ENCODE results near the gene GINS2.

Gene GINS2

GRCh38 chr16:85640254-85640558, 48.5 kb downstream of the GINS2 start:
- DNase-seq (ENCODE audit: low read depth in 2 of 2), result no peak

- no peak for DNase-seq (ENCODE audit: low read depth in 2 of 2)
Measured at GRCh38 chr16:85639529-85640253, 49.1 kb downstream of the GINS2 start.

- no peak for DNase-seq (ENCODE audit: low read depth in 2 of 2)
Measured at GRCh38 chr16:85638695-85639409, 49.9 kb downstream of the GINS2 start.

- no peak for DNase-seq (ENCODE audit: low read depth in 2 of 2)
Measured at GRCh38 chr16:85637808-85638647, 50.7 kb downstream of the GINS2 start.

- no peak for DNase-seq (ENCODE audit: low read depth in 2 of 2)
Measured at GRCh38 chr16:85637061-85637807, 51.5 kb downstream of the GINS2 start.

- DNase-seq (ENCODE audit: low read depth in 2 of 2), result no peak
Measured at GRCh38 chr16:85636234-85636812, 52.4 kb downstream of the GINS2 start.

- no peak for DNase-seq (ENCODE audit: low read depth in 2 of 2)
Measured at GRCh38 chr16:85635545-85636140, 53.1 kb downstream of the GINS2 start.

- DNase-seq (ENCODE audit: low read depth in 2 of 2), result no peak
Measured at GRCh38 chr16:85634747-85635544, 53.8 kb downstream of the GINS2 start.

GRCh38 chr16:85633888-85634287, 54.9 kb downstream of the GINS2 start:
- DNase-seq (ENCODE audit: low read depth in 2 of 2), result no peak

- no peak for DNase-seq (ENCODE audit: low read depth in 2 of 2)
Measured at GRCh38 chr16:85633438-85633743, 55.4 kb downstream of the GINS2 start.

GRCh38 chr16:85632709-85633437, 55.9 kb downstream of the GINS2 start:
- DNase-seq (ENCODE audit: low read depth in 2 of 2), result no peak

GRCh38 chr16:85631802-85632393, 56.9 kb downstream of the GINS2 start:
- DNase-seq (ENCODE audit: low read depth in 2 of 2), result no peak

- DNase-seq (ENCODE audit: low read depth in 2 of 2), result no peak
Measured at GRCh38 chr16:85631230-85631629, 57.5 kb downstream of the GINS2 start.

- no peak for DNase-seq (ENCODE audit: low read depth in 2 of 2)
Measured at GRCh38 chr16:85629853-85630252, 58.9 kb downstream of the GINS2 start.

- no peak for DNase-seq (ENCODE audit: low read depth in 2 of 2)
Measured at GRCh38 chr16:85629326-85629725, 59.4 kb downstream of the GINS2 start.

GRCh38 chr16:85628645-85629044, 60.1 kb downstream of the GINS2 start:
- DNase-seq (ENCODE audit: low read depth in 2 of 2), result no peak

GRCh38 chr16:85628265-85628556, 60.5 kb downstream of the GINS2 start:
- no peak for DNase-seq (ENCODE audit: low read depth in 2 of 2)

- DNase-seq (ENCODE audit: low read depth in 2 of 2), result no peak
Measured at GRCh38 chr16:85627526-85628264, 61.1 kb downstream of the GINS2 start.

GRCh38 chr16:85627089-85627488, 61.7 kb downstream of the GINS2 start:
- no peak for DNase-seq (ENCODE audit: low read depth in 2 of 2)

Measured in activated CD4-positive, alpha-beta T cell treated with anti-CD3 and anti-CD28 coated beads for 24 hours (primary cell).